ENCODE results near the gene POU2F3. TPM values are rescaled to one million over a fixed set of nuclear protein-coding genes. Genes with fewer than 3 reads are reported as not detected.

POU2F3 gene
- polyA plus RNA-seq, 3 donors = 0.37 to 0.54 TPM; not detected in 1

GRCh38 chr11:120245434-120245833, 5.5 kb downstream of the POU2F3 start:
- peaks cover 14 to 56% of the 10 kb centered on the region in 2 donors for H3K27me3 ChIP-seq (ENCODE audit: control insufficient read depth in 2 of 2, insufficient read depth in 2 of 2, low read length in 2 of 2)
- no peaks in the 10 kb centered on the region for H3K4me1 ChIP-seq (ENCODE audit: control insufficient read depth in 1 of 2, insufficient read depth in 2 of 2, low read length in 2 of 2)
- no peak for DNase-seq
- H3K36me3 ChIP-seq (replicated peaks in 1 of 2; ENCODE audit: control insufficient read depth in 1 of 2, insufficient read depth in 2 of 2, low read length in 2 of 2) = no peaks in the 10 kb centered on the region
- no peak overlapping the region for H3K4me3 ChIP-seq (replicated peaks in 1 of 3; ENCODE audit: low read depth in 2 of 3, low read length in 3 of 3)
- no peak overlapping the region for H3K4me3 Mint-ChIP-seq
- no peak overlapping the region for H3K27ac Mint-ChIP-seq
- H3K4me1 Mint-ChIP-seq = no peaks in the 10 kb centered on the region
- H3K36me3 Mint-ChIP-seq = no peaks in the 10 kb centered on the region
- H3K9me3 Mint-ChIP-seq = peaks cover 0 to 8% (median under 1%) of the 10 kb centered on the region in 7 donors
- WGBS (ENCODE audit: insufficient coverage) = 100% methylated on average over 1 of the region's 1 CpG
- no peak for TF ChIP-seq CTCF (IDR thresholded peaks at IDR 0.05)
- no peaks in the 10 kb centered on the region for H4K20me1 ChIP-seq (ENCODE audit: insufficient read depth, low read length)
- no peak overlapping the region for H3K27ac ChIP-seq (ENCODE audit: low read depth in 1 of 2, low read length in 2 of 2)
- intact Hi-C loops (cut with micrococcal nuclease) = no loop called here
- H3K9me3 ChIP-seq (replicated peaks in 1 of 2; ENCODE audit: control insufficient read depth in 1 of 2, insufficient read depth in 1 of 2, low read length in 2 of 2) = no peaks in the 10 kb centered on the region
- no peak overlapping the region for H3K4me2 ChIP-seq (replicated peaks; ENCODE audit: extremely low read depth, low read length, poor library complexity, severe bottlenecking)
- no peak overlapping the region for H2AFZ ChIP-seq (ENCODE audit: insufficient read depth, low read depth, low read length, poor library complexity, severe bottlenecking)
- peaks cover 43 to 76% (median 59%) of the 10 kb centered on the region in 3 donors for H3K27me3 Mint-ChIP-seq (ENCODE audit: low read depth in 3 of 3)
- no peaks in the 10 kb centered on the region for H3K79me2 ChIP-seq (ENCODE audit: insufficient read depth, low read length)
- no peak overlapping the region for H3K9ac ChIP-seq (ENCODE audit: insufficient read depth, low read length, poor library complexity, severe bottlenecking)

GRCh38 chr11:120248551-120249278, 8.8 kb downstream of the POU2F3 start:
- no peaks in the 10 kb centered on the region for H3K79me2 ChIP-seq (ENCODE audit: insufficient read depth, low read length)
- Mint-ChIP-seq H3K4me3 (no peak overlapping the region), H3K36me3 (no peaks in the 10 kb centered on the region), H3K9me3 (peaks cover 0 to 5% (median 0%) of the 10 kb centered on the region in 7 donors), H3K27me3 (ENCODE audit: low read depth in 3 of 3) (peaks cover 28 to 61% (median 53%) of the 10 kb centered on the region in 3 donors), H3K27ac (no peak overlapping the region), H3K4me1 (no peaks in the 10 kb centered on the region)
- intact Hi-C loops (cut with micrococcal nuclease) = no loop called here
- H3K9ac ChIP-seq (ENCODE audit: insufficient read depth, low read length, poor library complexity, severe bottlenecking) = no peak overlapping the region
- no peak overlapping the region for H3K4me3 ChIP-seq (replicated peaks in 1 of 3; ENCODE audit: low read depth in 2 of 3, low read length in 3 of 3)
- no peaks in the 10 kb centered on the region for H3K4me1 ChIP-seq (ENCODE audit: control insufficient read depth in 1 of 2, insufficient read depth in 2 of 2, low read length in 2 of 2)
- TF ChIP-seq CTCF (IDR thresholded peaks at IDR 0.05) = no peak
- no peak overlapping the region for H3K4me2 ChIP-seq (replicated peaks; ENCODE audit: extremely low read depth, low read length, poor library complexity, severe bottlenecking)
- H4K20me1 ChIP-seq (ENCODE audit: insufficient read depth, low read length) = no peaks in the 10 kb centered on the region
- H2AFZ ChIP-seq (ENCODE audit: insufficient read depth, low read depth, low read length, poor library complexity, severe bottlenecking) = no peak overlapping the region
- no peak overlapping the region for H3K27ac ChIP-seq (ENCODE audit: low read depth in 1 of 2, low read length in 2 of 2)
- whole genome bisulfite sequencing (ENCODE audit: insufficient coverage) = 64% methylated on average over 5 of the region's 9 CpGs
- DNase-seq = no peak
- H3K9me3 ChIP-seq (replicated peaks in 1 of 2; ENCODE audit: control insufficient read depth in 1 of 2, insufficient read depth in 1 of 2, low read length in 2 of 2) = no peaks in the 10 kb centered on the region
- H3K27me3 ChIP-seq (ENCODE audit: control insufficient read depth in 2 of 2, insufficient read depth in 2 of 2, low read length in 2 of 2) = peaks cover 9 to 46% of the 10 kb centered on the region in 2 donors
- H3K36me3 ChIP-seq (replicated peaks in 1 of 2; ENCODE audit: control insufficient read depth in 1 of 2, insufficient read depth in 2 of 2, low read length in 2 of 2) = no peaks in the 10 kb centered on the region

Data from CD14-positive monocyte (primary cell).